Measurements from ENCODE around the gene F10.
"Not testable (repeated sequence)": the region's sequence is repeated elsewhere in the genome, so short reads cannot be mapped to it uniquely, and the experiment has no call there.

Gene F10

DNA sequence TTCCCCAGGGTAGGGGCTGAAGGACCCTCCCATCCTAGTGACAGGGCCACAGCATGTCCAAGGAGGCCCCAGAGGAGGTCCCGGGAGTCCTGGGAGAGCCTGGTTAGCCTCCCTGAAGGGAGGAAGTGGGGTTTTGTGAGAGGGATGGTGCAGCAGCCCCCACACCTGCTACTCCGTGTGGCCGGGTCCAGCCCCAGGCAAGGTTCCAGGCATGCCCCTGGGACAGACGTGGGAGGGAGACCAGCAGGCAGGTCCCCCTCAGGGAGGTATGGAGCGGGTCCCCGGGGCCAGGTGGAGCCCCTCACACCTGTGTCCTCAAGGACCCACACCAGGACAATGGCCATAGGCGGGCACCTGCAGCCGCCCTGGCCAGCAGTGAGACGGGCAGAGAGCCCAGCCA, 19.0 kb upstream of the F10 start:
- H3K4me1 Mint-ChIP-seq = peaks cover 11% of the 10 kb centered on the region
- no peak for TF ChIP-seq CTCF (IDR thresholded peaks at IDR 0.05; ENCODE audit: unreplicated experiment in 3 of 3)
- no peak overlapping the region for H3K27ac Mint-ChIP-seq
- H3K36me3 Mint-ChIP-seq (ENCODE audit: low read depth) = peaks cover 3% of the 10 kb centered on the region
- peaks cover 12% of the 10 kb centered on the region for H3K27me3 Mint-ChIP-seq (ENCODE audit: low read depth)
- no peaks in the 10 kb centered on the region for H3K9me3 Mint-ChIP-seq
- no peak overlapping the region for H3K4me3 Mint-ChIP-seq

DNA sequence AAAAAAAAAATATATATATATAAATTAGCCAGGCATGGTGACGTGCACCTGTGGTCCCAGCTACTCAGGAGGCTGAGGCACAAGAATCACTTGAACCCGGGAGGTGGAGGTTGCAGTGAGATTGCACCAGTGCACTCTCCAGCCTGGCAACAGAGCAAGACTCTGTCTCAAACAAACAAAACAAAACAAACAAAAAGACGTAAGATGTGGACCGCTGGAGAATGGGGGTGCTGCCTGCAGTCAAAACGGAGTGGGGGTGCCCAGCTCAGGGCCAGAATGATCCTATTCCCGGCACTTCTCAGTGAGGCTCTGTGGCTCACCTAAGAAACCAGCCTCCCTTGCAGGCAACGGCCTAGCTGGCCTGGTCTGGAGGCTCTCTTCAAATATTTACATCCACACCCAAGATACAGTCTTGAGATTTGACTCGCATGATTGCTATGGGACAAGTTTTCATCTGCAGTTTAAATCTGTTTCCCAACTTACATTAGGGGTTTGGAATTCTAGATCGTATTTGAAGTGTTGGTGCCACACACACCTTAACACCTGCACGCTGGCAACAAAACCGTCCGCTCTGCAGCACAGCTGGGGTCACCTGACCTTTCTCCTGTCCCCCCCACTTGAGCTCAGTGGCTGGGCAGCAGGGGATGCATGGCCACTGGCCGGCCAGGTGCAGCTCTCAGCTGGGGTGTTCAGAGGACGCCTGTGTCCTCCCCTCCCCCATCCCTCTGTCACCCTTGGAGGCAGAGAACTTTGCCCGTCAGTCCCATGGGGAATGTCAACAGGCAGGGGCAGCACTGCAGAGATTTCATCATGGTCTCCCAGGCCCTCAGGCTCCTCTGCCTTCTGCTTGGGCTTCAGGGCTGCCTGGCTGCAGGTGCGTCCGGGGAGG, 17.3 kb upstream of the F10 start, which contains the start of gene F7:
Gene F7 (plus strand): TSS at position 760 of the 889 bp plus-strand sequence. CDS start 51 bp downstream, at position 811.
- Mint-ChIP-seq H3K36me3 (ENCODE audit: low read depth) (no peaks in the 10 kb centered on the region), H3K9me3 (no peaks in the 10 kb centered on the region), H3K27me3 (ENCODE audit: low read depth) (peaks cover 18% of the 10 kb centered on the region), H3K4me1 (peaks cover 6% of the 10 kb centered on the region), H3K4me3 (no peak within 1 kb of the TSS), H3K27ac (no peak within 1 kb of the TSS)
- no peak for TF ChIP-seq CTCF (IDR thresholded peaks at IDR 0.05; ENCODE audit: unreplicated experiment in 3 of 3)

DNA sequence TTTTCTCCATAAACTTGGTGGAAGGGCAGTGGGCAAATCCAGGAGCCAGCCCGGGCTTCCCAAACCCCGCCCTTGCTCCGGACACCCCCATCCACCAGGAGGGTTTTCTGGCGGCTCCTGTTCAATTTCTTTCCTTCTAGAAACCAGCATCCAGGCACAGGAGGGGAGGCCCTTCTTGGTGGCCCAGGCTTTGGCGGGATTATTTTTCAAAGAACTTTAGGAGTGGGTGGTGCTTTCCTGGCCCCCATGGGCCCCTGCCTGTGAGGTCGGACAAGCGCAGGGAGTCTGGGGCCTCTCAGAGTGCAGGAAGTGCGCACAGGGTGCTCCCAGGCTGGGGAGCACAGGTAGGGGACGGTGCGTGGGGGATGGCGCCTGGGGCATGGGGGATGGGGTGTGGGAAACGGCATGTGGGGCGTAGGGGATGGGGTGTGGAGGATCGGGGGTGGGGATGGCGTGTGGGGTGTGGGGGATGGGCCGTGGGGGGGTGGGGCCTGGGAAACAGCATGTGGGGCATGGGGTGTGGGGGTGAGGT, 16.6 kb upstream of the F10 start:
- H3K27me3 Mint-ChIP-seq (ENCODE audit: low read depth) = peaks cover 24% of the 10 kb centered on the region
- no peaks in the 10 kb centered on the region for H3K9me3 Mint-ChIP-seq
- H3K4me1 Mint-ChIP-seq = peaks cover 6% of the 10 kb centered on the region
- H3K4me3 Mint-ChIP-seq = no peak overlapping the region
- no peak for TF ChIP-seq CTCF (IDR thresholded peaks at IDR 0.05; ENCODE audit: unreplicated experiment in 3 of 3)
- H3K36me3 Mint-ChIP-seq (ENCODE audit: low read depth) = no peaks in the 10 kb centered on the region
- H3K27ac Mint-ChIP-seq = no peak overlapping the region

- Mint-ChIP-seq H3K27me3 (ENCODE audit: low read depth) (peaks cover 26% of the 10 kb centered on the region), H3K4me1 (peaks cover 1% of the 10 kb centered on the region), H3K4me3 (no peak overlapping the region)
Measured at GRCh38 chr13:113106711-113107351, 15.8 kb upstream of the F10 start.

DNA sequence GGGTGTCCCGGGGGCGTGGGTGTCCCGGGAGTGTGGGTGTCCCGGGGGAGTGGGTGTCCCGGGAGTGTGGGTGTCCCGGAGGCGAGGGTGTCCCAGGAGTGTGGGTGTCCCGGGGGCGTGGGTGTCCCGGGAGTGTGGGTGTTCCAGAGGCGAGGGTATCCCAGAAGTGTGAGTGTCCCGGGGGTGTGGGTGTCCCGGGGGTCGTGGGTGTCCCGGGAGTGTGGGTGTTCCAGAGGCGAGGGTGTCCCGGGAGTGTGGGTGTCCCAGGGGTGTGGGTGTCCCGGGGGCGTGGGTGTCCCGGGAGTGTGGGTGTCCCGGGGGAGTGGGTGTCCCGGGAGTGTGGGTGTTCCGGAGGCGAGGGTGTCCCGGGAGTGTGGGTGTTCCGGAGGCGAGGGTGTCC, 14.1 kb upstream of the F10 start:
- H3K36me3 Mint-ChIP-seq (ENCODE audit: low read depth); H3K9me3 Mint-ChIP-seq; H3K27ac Mint-ChIP-seq; H3K4me1 Mint-ChIP-seq; H3K4me3 Mint-ChIP-seq: not testable (repeated sequence)
- H3K27me3 Mint-ChIP-seq (ENCODE audit: low read depth) = peaks cover 22% of the 10 kb centered on the region

More at GRCh38 chr13:113106711-113107351, 15.8 kb upstream of the F10 start:
- H3K9me3 Mint-ChIP-seq = no peaks in the 10 kb centered on the region
- no peaks in the 10 kb centered on the region for H3K36me3 Mint-ChIP-seq (ENCODE audit: low read depth)
- no peak overlapping the region for H3K27ac Mint-ChIP-seq
- no peak for TF ChIP-seq CTCF (IDR thresholded peaks at IDR 0.05; ENCODE audit: unreplicated experiment in 3 of 3)
